ENCODE measurements around the gene OPCML. TPM values are rescaled to one million over a fixed set of nuclear protein-coding genes. Genes with fewer than 3 reads are reported as not detected.

OPCML gene
- total RNA-seq, 1 experiment from 2014 or later = not detected

DNA sequence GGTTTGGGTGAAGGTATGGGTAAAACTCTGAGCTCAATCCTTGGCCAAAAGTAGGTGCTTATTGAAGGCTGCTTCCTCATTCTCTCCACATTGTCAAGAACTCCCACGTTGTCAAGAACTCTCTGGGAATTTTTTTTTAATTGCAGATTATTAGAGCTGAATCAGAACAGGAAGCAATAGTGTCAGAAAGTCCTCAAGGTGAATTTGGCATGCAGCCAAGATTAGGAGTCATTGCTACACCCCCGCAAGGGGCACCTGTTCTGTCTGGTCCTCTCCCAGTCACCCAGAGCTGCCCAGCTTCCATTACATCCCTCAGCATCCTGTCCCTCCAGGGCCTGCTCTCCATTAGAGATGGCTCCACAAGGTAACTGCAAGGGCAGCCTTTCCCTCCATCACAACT lies 996.5 kb downstream of the OPCML start:
- Histone ChIP-seq H3K9me3 (no peaks in the 10 kb centered on the region; the same call in 1 of the 2 replicates), H3K27me3 (replicated peaks; ENCODE audit: control insufficient read depth, insufficient read depth, low read length) (no peaks in the 10 kb centered on the region), H3K4me1 (no peaks in the 10 kb centered on the region), H3K4me3 (ENCODE audit: low read depth, low read length) (no peak overlapping the region), H3K36me3 (ENCODE audit: control insufficient read depth, insufficient read depth, low read length) (no peaks in the 10 kb centered on the region)
- Mint-ChIP-seq H3K27ac (ENCODE audit: unreplicated experiment) (no peak overlapping the region), H3K9me3 (ENCODE audit: unreplicated experiment) (no peaks in the 10 kb centered on the region), H3K4me3 (ENCODE audit: unreplicated experiment) (no peak overlapping the region), H3K4me1 (ENCODE audit: low read depth, unreplicated experiment) (no peaks in the 10 kb centered on the region), H3K27me3 (ENCODE audit: insufficient read depth, unreplicated experiment) (peaks cover 2% of the 10 kb centered on the region), H3K36me3 (ENCODE audit: insufficient read depth, unreplicated experiment) (no peaks in the 10 kb centered on the region)
- POLR2A ChIA-PET = no interaction called here
- intact Hi-C loops (cut with micrococcal nuclease; ENCODE audit: unreplicated experiment) = no loop called here
- BruUV-seq (replicated peaks) = no TSS peak
- CTCF ChIA-PET = no interaction called here
- DNase-seq = no peak
- no peak for TF ChIP-seq CTCF (IDR thresholded peaks at IDR 0.05; ENCODE audit: insufficient read depth in 1 of 2, low read depth in 1 of 2, low read length in 1 of 2, severe bottlenecking in 1 of 2, unreplicated experiment in 1 of 2)

GRCh38 chr11:132531921-132532320 lies 1000.4 kb downstream of the OPCML start:
- H3K4me1 ChIP-seq = no peaks in the 10 kb centered on the region
- DNase-seq = no peak
- Mint-ChIP-seq H3K4me3 (ENCODE audit: unreplicated experiment) (no peak overlapping the region), H3K36me3 (ENCODE audit: insufficient read depth, unreplicated experiment) (no peaks in the 10 kb centered on the region), H3K9me3 (ENCODE audit: unreplicated experiment) (peaks cover 5% of the 10 kb centered on the region), H3K27me3 (ENCODE audit: insufficient read depth, unreplicated experiment) (peaks cover 9% of the 10 kb centered on the region), H3K27ac (ENCODE audit: unreplicated experiment) (no peak overlapping the region), H3K4me1 (ENCODE audit: low read depth, unreplicated experiment) (no peaks in the 10 kb centered on the region)
- no peaks in the 10 kb centered on the region; the same call in 1 of the 2 replicates for H3K9me3 ChIP-seq
- BruUV-seq (replicated peaks) = no TSS peak
- ChIA-PET CTCF (no interaction called here), POLR2A (no interaction called here)
- intact Hi-C loops (cut with micrococcal nuclease; ENCODE audit: unreplicated experiment) = no loop called here
- no peak overlapping the region for H3K4me3 ChIP-seq (ENCODE audit: low read depth, low read length)
- H3K27me3 ChIP-seq (replicated peaks; ENCODE audit: control insufficient read depth, insufficient read depth, low read length) = no peaks in the 10 kb centered on the region
- H3K36me3 ChIP-seq (ENCODE audit: control insufficient read depth, insufficient read depth, low read length) = no peaks in the 10 kb centered on the region
- TF ChIP-seq CTCF (IDR thresholded peaks at IDR 0.05; ENCODE audit: insufficient read depth in 1 of 2, low read depth in 1 of 2, low read length in 1 of 2, severe bottlenecking in 1 of 2, unreplicated experiment in 1 of 2) = no peak

- DNase-seq = no peak
- H3K36me3 Mint-ChIP-seq (ENCODE audit: insufficient read depth, unreplicated experiment) = no peaks in the 10 kb centered on the region
Measured at GRCh38 chr11:132528181-132528580, 1004.1 kb downstream of the OPCML start.

More at GRCh38 chr11:132528181-132528580, 1004.1 kb downstream of the OPCML start:
- POLR2A ChIA-PET = no interaction called here
- H3K9me3 ChIP-seq = no peaks in the 10 kb centered on the region
- Mint-ChIP-seq H3K27me3 (ENCODE audit: insufficient read depth, unreplicated experiment) (peaks cover 6% of the 10 kb centered on the region), H3K4me3 (ENCODE audit: unreplicated experiment) (no peak overlapping the region), H3K9me3 (ENCODE audit: unreplicated experiment) (peaks cover 5% of the 10 kb centered on the region), H3K27ac (ENCODE audit: unreplicated experiment) (no peak overlapping the region), H3K4me1 (ENCODE audit: low read depth, unreplicated experiment) (no peaks in the 10 kb centered on the region)
- H3K4me1 ChIP-seq = no peaks in the 10 kb centered on the region
- no peaks in the 10 kb centered on the region for H3K36me3 ChIP-seq (ENCODE audit: control insufficient read depth, insufficient read depth, low read length)
- CTCF ChIA-PET = no interaction called here
- intact Hi-C loops (cut with micrococcal nuclease; ENCODE audit: unreplicated experiment) = no loop called here
- TF ChIP-seq CTCF (IDR thresholded peaks at IDR 0.05; ENCODE audit: insufficient read depth in 1 of 2, low read depth in 1 of 2, low read length in 1 of 2, severe bottlenecking in 1 of 2, unreplicated experiment in 1 of 2) = no peak
- no peaks in the 10 kb centered on the region for H3K27me3 ChIP-seq (replicated peaks; ENCODE audit: control insufficient read depth, insufficient read depth, low read length)
- no peak overlapping the region for H3K4me3 ChIP-seq (ENCODE audit: low read depth, low read length)
- BruUV-seq (replicated peaks) = no TSS peak
